ENCODE data around the gene NEDD1. TPM values are rescaled to one million over a fixed set of nuclear protein-coding genes. Genes with fewer than 3 reads are reported as not detected.

Gene NEDD1
- total RNA-seq, 1 experiment from 2014 or later: 17.2 TPM

GRCh38 chr12:96882862-96883261 is 24.2 kb upstream of the NEDD1 start:
- H3K36me3 Mint-ChIP-seq (ENCODE audit: insufficient read depth in 1 of 3, low read depth in 3 of 3): no peaks in the 10 kb centered on the region
- no peak for DNase-seq
- Histone ChIP-seq H3K27me3 (ENCODE audit: insufficient read depth, low read length) (no peaks in the 10 kb centered on the region), H2BK20ac (ENCODE audit: low read depth, low read length, poor library complexity, severe bottlenecking) (no peak overlapping the region), H4K20me1 (ENCODE audit: control insufficient read depth, insufficient read depth, insufficient read length) (no peaks in the 10 kb centered on the region), H3K79me1 (ENCODE audit: insufficient read depth, low read depth, low read length, poor library complexity, severe bottlenecking) (no peaks in the 10 kb centered on the region), H3K23ac (ENCODE audit: insufficient read length, low read depth, low read length) (no peak overlapping the region), H2BK12ac (ENCODE audit: insufficient read length, low read depth, low read length) (no peak overlapping the region), H4K8ac (replicated peaks; ENCODE audit: insufficient read length, low read depth, low read length) (no peak overlapping the region), H3K79me2 (ENCODE audit: insufficient read depth, low read length) (no peaks in the 10 kb centered on the region), H3K4ac (ENCODE audit: low read depth, low read length) (no peak overlapping the region), H4K5ac (ENCODE audit: insufficient read length, low read depth, low read length) (no peak overlapping the region), H3K9me3 (ENCODE audit: control insufficient read depth, low read depth, low read length) (no peaks in the 10 kb centered on the region), H3K27ac (ENCODE audit: insufficient read length, low read depth, low read length) (no peak overlapping the region), H3K18ac (ENCODE audit: insufficient read length, low read depth, low read length) (no peak overlapping the region), H3K23me2 (ENCODE audit: insufficient read length, low read depth, low read length, poor library complexity, severe bottlenecking) (no peaks in the 10 kb centered on the region), H3K4me2 (ENCODE audit: insufficient read depth, insufficient read length, low read length) (no peak overlapping the region), H2AK5ac (ENCODE audit: insufficient read length, low read length) (no peak overlapping the region), H4K91ac (ENCODE audit: insufficient read length, low read depth, low read length) (no peak overlapping the region), H2BK15ac (ENCODE audit: low read depth, low read length) (no peak overlapping the region), H3K56ac (ENCODE audit: insufficient read length, low read depth, low read length) (no peak overlapping the region), H2BK5ac (ENCODE audit: insufficient read length, low read length) (no peak overlapping the region), H3K9ac (ENCODE audit: extremely low read depth, insufficient read length, low read length) (no peak overlapping the region), H2AFZ (ENCODE audit: low read length) (no peak overlapping the region), H3K14ac (ENCODE audit: insufficient read depth, low read length) (no peak overlapping the region), H3K4me1 (ENCODE audit: insufficient read depth, low read length) (no peaks in the 10 kb centered on the region), H3T11ph (ENCODE audit: low read length) (no peak overlapping the region), H2BK120ac (ENCODE audit: low read depth, low read length, poor library complexity, severe bottlenecking) (no peak overlapping the region)
- no peaks in the 10 kb centered on the region for H3K27me3 Mint-ChIP-seq (ENCODE audit: low read depth)
- WGBS (ENCODE audit: extremely low coverage, insufficient read length, low lambda C conversion rate): no CpG with 5 or more reads among the region's 2 CpGs
- H3K27ac Mint-ChIP-seq: no peak overlapping the region
- H3K4me1 Mint-ChIP-seq: peaks cover 6% of the 10 kb centered on the region in 2 experiments; a peak in 3 of 4 replicates
- H3K4me3 Mint-ChIP-seq: no peak overlapping the region
- TF ChIP-seq, protein P1, sequence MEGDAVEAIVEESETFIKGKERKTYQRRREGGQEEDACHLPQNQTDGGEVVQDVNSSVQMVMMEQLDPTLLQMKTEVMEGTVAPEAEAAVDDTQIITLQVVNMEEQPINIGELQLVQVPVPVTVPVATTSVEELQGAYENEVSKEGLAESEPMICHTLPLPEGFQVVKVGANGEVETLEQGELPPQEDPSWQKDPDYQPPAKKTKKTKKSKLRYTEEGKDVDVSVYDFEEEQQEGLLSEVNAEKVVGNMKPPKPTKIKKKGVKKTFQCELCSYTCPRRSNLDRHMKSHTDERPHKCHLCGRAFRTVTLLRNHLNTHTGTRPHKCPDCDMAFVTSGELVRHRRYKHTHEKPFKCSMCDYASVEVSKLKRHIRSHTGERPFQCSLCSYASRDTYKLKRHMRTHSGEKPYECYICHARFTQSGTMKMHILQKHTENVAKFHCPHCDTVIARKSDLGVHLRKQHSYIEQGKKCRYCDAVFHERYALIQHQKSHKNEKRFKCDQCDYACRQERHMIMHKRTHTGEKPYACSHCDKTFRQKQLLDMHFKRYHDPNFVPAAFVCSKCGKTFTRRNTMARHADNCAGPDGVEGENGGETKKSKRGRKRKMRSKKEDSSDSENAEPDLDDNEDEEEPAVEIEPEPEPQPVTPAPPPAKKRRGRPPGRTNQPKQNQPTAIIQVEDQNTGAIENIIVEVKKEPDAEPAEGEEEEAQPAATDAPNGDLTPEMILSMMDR (conservative IDR thresholded peaks at IDR 0.05): no peak
- H3K9me3 Mint-ChIP-seq: no peaks in the 10 kb centered on the region

Measured in H9 (cell line).